ENCODE data around the gene CDK9. TPM values are rescaled to one million over a fixed set of nuclear protein-coding genes. Genes with fewer than 3 reads are reported as not detected.

The CDK9 gene
- total and polyA plus RNA-seq, 10 donors: 49.2 to 149 (median 97.4) TPM

GRCh38 chr9:127763918-127764384 lies 21.9 kb upstream of the CDK9 start:
- 55 to 65% (median 59%) methylated on average over 7 of the region's 7 CpGs for WGBS, 5 donors
- Histone ChIP-seq H3K27ac (peak overlapping the region; percentile 44 to 92 (median 84)), H3K9me3 (no peaks in the 10 kb centered on the region), H3K36me3 (peaks cover 0 to 96% (median 45%) of the 10 kb centered on the region in 6 donors), H3K4me1 (peaks cover 56 to 100% (median 94%) of the 10 kb centered on the region in 6 donors), H3K4me3 (peak overlapping the region in 1 of 8 donors; percentile 21), H3K27me3 (replicated peaks in 1 of 7) (no peaks in the 10 kb centered on the region)
- TF ChIP-seq POLR2A (IDR thresholded peaks at IDR 0.05) (no peak), POLR2AphosphoS5 (IDR thresholded peaks at IDR 0.05) (peak; percentile 77 to 82 (median 79))
- TF ChIP-seq, protein P1, sequence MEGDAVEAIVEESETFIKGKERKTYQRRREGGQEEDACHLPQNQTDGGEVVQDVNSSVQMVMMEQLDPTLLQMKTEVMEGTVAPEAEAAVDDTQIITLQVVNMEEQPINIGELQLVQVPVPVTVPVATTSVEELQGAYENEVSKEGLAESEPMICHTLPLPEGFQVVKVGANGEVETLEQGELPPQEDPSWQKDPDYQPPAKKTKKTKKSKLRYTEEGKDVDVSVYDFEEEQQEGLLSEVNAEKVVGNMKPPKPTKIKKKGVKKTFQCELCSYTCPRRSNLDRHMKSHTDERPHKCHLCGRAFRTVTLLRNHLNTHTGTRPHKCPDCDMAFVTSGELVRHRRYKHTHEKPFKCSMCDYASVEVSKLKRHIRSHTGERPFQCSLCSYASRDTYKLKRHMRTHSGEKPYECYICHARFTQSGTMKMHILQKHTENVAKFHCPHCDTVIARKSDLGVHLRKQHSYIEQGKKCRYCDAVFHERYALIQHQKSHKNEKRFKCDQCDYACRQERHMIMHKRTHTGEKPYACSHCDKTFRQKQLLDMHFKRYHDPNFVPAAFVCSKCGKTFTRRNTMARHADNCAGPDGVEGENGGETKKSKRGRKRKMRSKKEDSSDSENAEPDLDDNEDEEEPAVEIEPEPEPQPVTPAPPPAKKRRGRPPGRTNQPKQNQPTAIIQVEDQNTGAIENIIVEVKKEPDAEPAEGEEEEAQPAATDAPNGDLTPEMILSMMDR (IDR thresholded peaks at IDR 0.05 in 8 of 11, conservative IDR thresholded peaks at IDR 0.05 in 3 of 11): peak in 9 of 11 experiments; percentile 41 to 66 (median 56)
- intact Hi-C loops (cut with DNase I; ENCODE audit: low total_unique reads): no loop called here
- no peak for DNase-seq

GRCh38 chr9:127765418-127765817 lies 20.4 kb upstream of the CDK9 start:
- Histone ChIP-seq H3K9me3 (no peaks in the 10 kb centered on the region), H3K36me3 (peaks cover 0 to 88% (median 32%) of the 10 kb centered on the region in 6 donors), H3K27ac (peak overlapping the region; percentile 48 to 92 (median 86)), H3K4me3 (no peak overlapping the region), H3K27me3 (replicated peaks in 1 of 7) (no peaks in the 10 kb centered on the region), H3K4me1 (peaks cover 63 to 100% (median 99%) of the 10 kb centered on the region in 6 donors)
- TF ChIP-seq POLR2A (IDR thresholded peaks at IDR 0.05) (no peak), POLR2AphosphoS5 (IDR thresholded peaks at IDR 0.05) (no peak)
- TF ChIP-seq, protein P1 (IDR thresholded peaks at IDR 0.05 in 8 of 11, conservative IDR thresholded peaks at IDR 0.05 in 3 of 11): no peak
- no peak for DNase-seq
- 53 to 89% (median 70%) methylated on average over 1 of the region's 1 CpG for WGBS, 5 donors
- intact Hi-C loops (cut with DNase I; ENCODE audit: low total_unique reads): no loop called here

- TF ChIP-seq POLR2AphosphoS5 (IDR thresholded peaks at IDR 0.05) (peak in 1 of 3 donors; percentile 10), POLR2A (IDR thresholded peaks at IDR 0.05) (no peak)
- TF ChIP-seq, protein P1 (IDR thresholded peaks at IDR 0.05 in 8 of 11, conservative IDR thresholded peaks at IDR 0.05 in 3 of 11): no peak
- no peaks in the 10 kb centered on the region for H3K27me3 ChIP-seq (replicated peaks in 1 of 7)
- H3K4me1 ChIP-seq: peaks cover 66 to 100% (median 96%) of the 10 kb centered on the region in 6 donors
- no peaks in the 10 kb centered on the region for H3K9me3 ChIP-seq
- WGBS, 5 donors: 39 to 58% (median 42%) methylated on average over 3 of the region's 3 CpGs
- DNase-seq: no peak
- intact Hi-C loops (cut with DNase I; ENCODE audit: low total_unique reads): no loop called here
- H3K36me3 ChIP-seq: peaks cover 0 to 75% (median 21%) of the 10 kb centered on the region in 6 donors
- peak overlapping the region in 6 of 8 donors; percentile 17 to 85 (median 62) for H3K4me3 ChIP-seq
- peak overlapping the region; percentile 48 to 92 (median 87) for H3K27ac ChIP-seq
Observed at GRCh38 chr9:127767410-127767809, 18.4 kb upstream of the CDK9 start.

- intact Hi-C loops (cut with DNase I; ENCODE audit: low total_unique reads): no loop called here
- peak in 2 of 3 donors; percentile 38 to 56 for TF ChIP-seq POLR2AphosphoS5 (IDR thresholded peaks at IDR 0.05)
- TF ChIP-seq POLR2A (IDR thresholded peaks at IDR 0.05): no peak
- TF ChIP-seq, protein P1 (IDR thresholded peaks at IDR 0.05 in 8 of 11, conservative IDR thresholded peaks at IDR 0.05 in 3 of 11): no peak
- Histone ChIP-seq H3K27me3 (replicated peaks in 1 of 7) (no peaks in the 10 kb centered on the region), H3K4me3 (peak overlapping the region in 7 of 8 donors; percentile 13 to 85 (median 61)), H3K27ac (peak overlapping the region; percentile 48 to 92 (median 87)), H3K9me3 (no peaks in the 10 kb centered on the region), H3K4me1 (peaks cover 61 to 100% (median 93%) of the 10 kb centered on the region in 6 donors), H3K36me3 (peaks cover 0 to 75% (median 25%) of the 10 kb centered on the region in 6 donors)
- DNase-seq: no peak
- WGBS, 5 donors: 49 to 65% (median 56%) methylated on average over 11 to 13 of the region's 13 CpGs
Observed at GRCh38 chr9:127767909-127768331, 17.9 kb upstream of the CDK9 start.

Measured in spleen (tissue), 11 donors.